Body of pancreas (tissue), 4 donors: ENCODE measurements around the gene GADD45GIP1.

Experiments used
- POLR2A ChIP-seq, 3 donors: fragments of 450-650 bp; IDR thresholded peaks; one replicate each; pipeline ENCODE4 v1.6.1; 2016; ENCODE audit warnings: antibody characterized with exemption in 3 of 3, mild to moderate bottlenecking in 2 of 3
- TF ChIP-seq, protein P1 (sequence below), 7 experiments: fragments of 450-650 bp in 4 of 7; fragments of 200-600 bp in 3 of 7; sonication (generic) in 3 of 7; IDR thresholded peaks; one replicate each; pipeline ENCODE4 v1.5.1; 2016 to 2019; ENCODE audit warnings: antibody characterized with exemption in 7 of 7

DNA sequence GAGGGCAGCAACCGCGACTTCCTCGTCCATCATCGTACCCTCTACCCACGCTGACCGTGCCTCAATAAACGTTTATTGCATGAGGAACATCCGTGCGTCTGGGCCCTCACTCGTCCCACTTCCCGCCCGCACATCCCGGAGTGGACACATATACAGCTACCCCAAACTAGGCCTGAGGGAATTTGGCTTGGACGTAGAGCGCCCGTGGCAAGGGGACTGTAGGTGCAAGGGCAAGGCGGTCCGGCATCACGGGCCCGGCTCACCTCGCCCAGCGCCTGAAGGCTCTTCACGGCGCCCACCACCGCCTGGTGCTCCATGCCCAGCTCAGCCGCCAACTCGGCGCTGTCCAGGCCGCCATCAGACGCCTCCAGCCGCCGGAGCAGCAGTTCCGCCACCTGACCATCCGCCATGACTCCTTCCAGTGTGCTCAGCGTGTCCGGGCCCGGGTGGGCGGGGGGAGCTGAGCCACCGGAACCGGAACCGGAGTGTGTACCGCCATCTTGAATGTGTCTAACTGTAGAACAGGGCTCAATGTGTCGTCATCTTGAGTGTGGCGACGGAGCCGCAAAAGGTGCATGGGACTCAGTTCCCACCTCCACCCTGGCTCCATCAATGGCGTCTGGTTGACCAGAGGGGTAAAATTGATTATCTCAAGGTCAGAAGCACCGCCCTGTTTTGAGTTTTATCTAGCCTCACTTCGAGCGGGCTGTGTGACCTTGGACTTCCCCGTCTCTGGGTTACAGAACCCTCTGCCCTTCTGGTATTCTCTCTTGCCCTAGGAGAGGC is 23.5 kb downstream of the GADD45GIP1 start, which contains the start of gene FARSA:
- TF ChIP-seq, protein P1, sequence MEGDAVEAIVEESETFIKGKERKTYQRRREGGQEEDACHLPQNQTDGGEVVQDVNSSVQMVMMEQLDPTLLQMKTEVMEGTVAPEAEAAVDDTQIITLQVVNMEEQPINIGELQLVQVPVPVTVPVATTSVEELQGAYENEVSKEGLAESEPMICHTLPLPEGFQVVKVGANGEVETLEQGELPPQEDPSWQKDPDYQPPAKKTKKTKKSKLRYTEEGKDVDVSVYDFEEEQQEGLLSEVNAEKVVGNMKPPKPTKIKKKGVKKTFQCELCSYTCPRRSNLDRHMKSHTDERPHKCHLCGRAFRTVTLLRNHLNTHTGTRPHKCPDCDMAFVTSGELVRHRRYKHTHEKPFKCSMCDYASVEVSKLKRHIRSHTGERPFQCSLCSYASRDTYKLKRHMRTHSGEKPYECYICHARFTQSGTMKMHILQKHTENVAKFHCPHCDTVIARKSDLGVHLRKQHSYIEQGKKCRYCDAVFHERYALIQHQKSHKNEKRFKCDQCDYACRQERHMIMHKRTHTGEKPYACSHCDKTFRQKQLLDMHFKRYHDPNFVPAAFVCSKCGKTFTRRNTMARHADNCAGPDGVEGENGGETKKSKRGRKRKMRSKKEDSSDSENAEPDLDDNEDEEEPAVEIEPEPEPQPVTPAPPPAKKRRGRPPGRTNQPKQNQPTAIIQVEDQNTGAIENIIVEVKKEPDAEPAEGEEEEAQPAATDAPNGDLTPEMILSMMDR (IDR thresholded peaks at IDR 0.05) = no peak
- peak; percentile 56 to 81 (median 76) for TF ChIP-seq POLR2A (IDR thresholded peaks at IDR 0.05)
